ENCODE results near the gene BANF2. TPM values are rescaled to one million over a fixed set of nuclear protein-coding genes. Genes with fewer than 3 reads are reported as not detected.

BANF2 gene
- total and polyA plus RNA-seq, 2 of the 8 experiments (the other 6 are each of a cell fraction or from before 2014, with no cell fraction given): not detected

DNA sequence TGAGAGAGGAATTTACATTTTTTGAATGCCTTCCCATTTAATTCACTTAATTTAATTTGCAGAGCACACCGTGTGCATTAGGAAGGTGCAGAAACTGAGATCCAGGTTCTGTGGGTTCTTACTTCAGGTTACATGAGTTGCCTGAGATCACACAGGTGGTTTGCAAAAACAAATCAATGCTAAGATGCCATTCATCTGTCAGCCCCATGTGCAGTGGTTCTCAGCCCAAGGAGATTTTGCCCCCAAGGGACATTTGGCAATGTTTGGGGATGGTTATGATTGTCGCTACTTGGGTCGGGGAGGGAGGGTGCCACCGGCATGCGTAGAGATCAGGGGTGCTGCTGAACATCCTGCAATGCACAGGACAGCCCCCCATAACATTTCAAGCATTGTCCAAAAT lies 34.6 kb downstream of the BANF2 start (continued):
- TF ChIP-seq CBX8 (IDR thresholded peaks at IDR 0.05; ENCODE audit: borderline replicate concordance, low read depth, low read length): no peak
